GM21717 (cell line): ENCODE data around the gene CYP4F12.

Experiments used
- ATAC-seq: cut with Tn5 transposase; IDR thresholded peaks from one replicate; pipeline ENCODE4 v1.9.1; 2021; ENCODE audit warnings: mild to moderate bottlenecking, moderate library complexity; ENCODE audit not compliant: unreplicated experiment

CYP4F12 gene, protein sequence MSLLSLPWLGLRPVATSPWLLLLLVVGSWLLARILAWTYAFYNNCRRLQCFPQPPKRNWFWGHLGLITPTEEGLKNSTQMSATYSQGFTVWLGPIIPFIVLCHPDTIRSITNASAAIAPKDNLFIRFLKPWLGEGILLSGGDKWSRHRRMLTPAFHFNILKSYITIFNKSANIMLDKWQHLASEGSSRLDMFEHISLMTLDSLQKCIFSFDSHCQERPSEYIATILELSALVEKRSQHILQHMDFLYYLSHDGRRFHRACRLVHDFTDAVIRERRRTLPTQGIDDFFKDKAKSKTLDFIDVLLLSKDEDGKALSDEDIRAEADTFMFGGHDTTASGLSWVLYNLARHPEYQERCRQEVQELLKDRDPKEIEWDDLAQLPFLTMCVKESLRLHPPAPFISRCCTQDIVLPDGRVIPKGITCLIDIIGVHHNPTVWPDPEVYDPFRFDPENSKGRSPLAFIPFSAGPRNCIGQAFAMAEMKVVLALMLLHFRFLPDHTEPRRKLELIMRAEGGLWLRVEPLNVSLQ

DNA sequence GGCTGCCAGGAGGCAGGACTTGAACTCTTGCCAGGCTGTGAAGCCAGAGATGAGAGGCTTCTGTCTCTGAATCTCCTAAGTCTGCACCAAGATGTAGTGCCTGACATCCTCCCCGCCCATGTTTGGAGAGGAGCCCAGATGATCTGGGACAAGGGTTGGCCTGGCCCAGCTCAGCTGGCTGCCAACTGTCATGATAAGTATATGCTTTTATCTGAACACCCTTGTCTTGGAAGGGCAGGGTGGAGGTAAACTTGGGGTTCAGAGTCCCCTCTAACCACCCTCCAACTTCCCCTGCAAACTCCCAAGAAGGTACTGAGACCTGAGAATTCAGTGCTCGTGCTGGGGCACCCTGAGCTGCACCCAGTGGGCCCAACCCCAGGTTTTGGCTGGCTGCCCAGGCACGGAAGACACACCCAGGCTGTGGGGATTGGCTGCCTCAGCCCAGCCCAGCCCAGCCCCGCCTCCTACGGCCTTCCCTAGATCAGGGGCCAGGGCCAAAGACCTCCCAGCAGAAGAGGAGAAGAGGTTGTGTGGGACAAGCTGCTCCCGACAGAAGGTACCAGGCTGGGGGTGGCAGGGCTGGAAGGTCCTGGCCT lies at the start of gene CYP4F12:
CYP4F12 (plus strand) TSS at position 508 of the 596 bp plus-strand sequence. CDS start 443 bp downstream, outside the sequence.
- ATAC-seq, result no peak

DNA sequence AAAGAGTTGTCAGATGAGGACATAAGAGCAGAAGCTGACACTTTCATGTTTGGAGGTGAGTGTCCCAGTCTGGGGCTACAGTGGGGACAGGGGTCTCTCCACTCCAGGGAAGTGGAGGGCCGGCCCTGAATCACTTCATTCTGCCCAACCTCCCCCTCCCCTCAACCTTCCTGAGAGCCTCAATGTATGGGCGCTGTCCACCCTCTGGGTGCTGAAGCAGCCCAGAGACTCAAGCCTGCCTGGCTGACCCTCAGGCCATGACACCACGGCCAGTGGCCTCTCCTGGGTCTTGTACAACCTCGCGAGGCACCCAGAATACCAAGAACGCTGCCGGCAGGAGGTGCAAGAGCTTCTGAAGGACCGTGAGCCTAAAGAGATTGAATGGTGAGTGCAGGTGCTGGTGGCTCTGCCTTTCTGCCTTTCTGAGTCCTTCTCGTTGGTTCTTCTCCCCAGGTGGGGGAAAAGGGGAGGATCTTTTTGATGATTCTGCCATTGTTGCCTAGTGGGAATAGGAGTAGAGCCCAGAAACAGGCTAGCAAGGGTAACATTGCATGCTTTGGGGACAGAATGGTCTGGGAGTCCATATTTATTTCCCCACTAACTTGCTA lies 49.1 kb upstream of the CYP4F12 start:
- ATAC-seq, result no peak

DNA sequence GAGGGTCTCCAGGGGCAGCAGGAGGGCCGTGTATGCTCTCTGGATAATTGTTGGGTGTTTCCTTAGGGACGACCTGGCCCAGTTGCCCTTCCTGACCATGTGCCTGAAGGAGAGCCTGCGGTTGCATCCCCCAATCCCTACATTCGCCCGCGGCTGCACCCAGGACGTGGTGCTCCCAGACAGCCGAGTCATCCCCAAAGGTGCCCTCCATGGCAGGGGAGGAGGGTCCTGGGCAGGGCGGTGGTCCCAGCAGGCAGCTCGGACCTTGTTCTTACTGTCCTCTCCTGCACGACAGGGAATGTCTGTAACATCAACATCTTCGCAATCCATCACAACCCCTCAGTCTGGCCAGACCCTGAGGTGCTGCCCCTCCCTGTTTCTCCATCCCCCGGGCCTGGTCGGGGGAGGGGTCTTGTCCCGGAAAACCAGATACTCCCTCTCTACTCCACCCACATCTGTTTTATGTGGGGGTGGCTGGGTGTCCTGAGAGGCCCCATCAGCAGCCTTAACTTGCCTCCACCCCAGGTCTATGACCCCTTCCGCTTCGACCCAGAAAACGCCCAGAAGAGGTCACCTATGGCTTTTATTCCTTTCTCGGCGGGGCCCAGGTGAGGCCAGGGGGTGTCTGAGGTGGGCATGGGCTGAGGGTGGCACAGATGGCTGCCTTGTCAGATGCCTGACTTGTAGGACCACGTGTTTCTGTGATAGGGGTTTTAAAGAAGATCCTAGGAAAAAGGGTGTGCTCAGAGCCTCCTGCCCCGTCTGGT lies 44.5 kb upstream of the CYP4F12 start:
- no peak for ATAC-seq

DNA sequence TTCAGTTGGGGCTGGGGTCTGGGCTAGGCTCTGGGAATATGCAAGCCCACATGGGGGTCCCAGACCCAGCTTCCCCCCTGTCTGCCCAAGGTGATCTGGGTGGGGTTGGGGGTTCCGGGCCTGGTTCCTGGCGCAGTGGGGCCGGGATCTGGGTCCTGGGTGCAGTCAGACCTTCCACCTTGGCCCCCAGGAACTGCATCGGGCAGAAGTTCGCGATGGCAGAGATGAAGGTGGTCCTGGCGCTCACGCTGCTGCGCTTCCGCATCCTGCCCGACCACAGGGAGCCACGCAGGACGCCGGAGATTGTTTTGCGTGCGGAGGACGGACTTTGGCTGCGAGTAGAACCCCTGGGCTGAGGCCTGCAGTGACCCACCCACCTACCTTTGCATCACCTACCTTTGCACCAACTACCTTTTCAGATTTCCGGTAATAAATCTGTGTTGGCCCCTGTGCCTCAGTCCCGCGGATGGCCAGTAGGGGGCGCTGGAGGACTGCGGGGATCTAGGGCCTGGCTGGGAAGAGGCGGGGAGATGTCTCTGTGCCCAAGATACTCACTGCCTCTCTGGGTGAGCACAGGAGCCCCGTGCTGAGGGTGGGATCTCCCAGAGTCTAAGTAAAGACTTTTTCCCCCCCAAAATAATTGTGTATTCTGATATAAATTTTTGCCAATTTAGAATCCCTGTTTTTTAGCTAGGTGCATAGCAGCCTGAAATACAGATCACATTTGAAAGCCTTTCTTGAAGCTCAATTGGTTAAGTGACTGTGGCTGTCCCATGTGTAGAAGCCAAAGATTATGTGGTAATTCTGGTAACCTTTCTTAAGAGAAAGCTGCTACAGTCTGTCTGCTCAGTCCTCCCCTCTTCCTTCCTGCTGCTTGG lies 43.6 kb upstream of the CYP4F12 start:
- ATAC-seq, result no peak

DNA sequence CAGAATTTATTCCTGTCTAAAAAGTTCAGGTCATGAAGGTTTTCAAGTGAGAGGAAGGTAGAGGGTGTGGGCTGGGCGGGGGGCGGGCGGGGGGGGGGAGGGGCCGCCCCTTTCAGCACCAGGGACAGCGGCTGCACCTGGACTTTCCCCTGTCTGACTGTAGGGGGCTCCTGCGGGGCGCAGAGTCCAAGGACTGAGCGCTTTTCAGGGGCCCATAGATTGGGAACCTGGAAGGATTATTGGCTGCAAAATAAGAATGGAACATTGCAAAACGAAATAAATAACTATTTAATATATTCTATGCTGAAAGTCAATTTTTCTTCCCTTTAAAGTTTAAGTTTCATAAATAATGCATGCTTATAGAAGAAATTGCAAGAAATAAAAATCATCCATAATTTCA lies 41.1 kb upstream of the CYP4F12 start:
- no peak for ATAC-seq

DNA sequence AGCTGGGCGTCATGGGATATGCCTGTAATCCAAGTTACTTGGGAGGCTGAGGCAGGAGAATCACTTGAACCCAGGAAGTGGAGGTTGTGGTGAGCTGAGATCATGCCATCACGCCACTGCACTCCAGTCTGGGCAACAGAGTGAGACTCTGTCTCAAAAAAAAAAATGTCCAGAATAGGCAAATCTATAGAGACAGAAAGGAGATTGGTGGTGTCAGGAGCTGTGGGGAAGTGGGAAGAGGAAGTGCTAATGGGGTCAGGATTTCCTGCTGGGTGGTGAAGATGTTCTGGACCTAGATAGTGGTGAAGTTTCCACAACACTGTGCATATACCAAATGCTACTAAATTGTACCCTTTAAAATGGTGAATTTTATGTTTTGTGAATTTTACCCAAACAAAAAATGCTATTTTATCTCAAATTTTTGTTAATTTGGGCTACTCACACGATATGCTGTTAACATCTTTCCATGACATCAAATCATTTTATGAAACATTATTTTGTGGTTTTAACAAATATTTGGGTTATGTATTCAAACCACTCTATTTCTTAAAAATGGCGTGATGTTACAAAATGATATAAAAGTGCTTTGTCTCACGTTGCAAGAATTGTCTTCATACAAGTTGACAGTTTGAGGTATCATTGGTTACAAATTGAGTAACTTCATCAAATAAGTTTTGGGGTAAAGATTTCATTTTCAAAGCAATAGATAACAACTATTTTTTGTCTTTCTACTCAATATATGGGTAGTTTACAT lies 39.6 kb upstream of the CYP4F12 start:
- ATAC-seq, result no peak

DNA sequence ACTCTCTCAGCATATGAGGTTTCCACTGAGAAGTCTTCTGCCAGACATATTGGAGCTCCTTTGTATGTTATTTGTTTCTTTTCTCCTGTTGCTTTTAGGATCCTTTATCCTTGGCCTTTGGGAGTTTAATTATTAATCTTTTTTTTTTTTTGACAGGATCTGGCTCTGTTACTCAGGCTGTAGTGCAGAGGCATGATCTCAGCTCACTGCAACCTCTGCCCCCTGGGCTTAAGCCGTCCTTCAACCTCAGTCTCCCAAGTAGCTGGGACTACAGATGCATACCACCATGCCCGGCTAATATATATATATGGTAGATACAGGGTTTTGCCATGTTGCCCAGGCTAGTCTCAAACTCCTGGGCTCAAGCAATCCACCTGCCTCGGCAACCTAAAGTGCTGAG lies 38.8 kb upstream of the CYP4F12 start:
- no peak for ATAC-seq

DNA sequence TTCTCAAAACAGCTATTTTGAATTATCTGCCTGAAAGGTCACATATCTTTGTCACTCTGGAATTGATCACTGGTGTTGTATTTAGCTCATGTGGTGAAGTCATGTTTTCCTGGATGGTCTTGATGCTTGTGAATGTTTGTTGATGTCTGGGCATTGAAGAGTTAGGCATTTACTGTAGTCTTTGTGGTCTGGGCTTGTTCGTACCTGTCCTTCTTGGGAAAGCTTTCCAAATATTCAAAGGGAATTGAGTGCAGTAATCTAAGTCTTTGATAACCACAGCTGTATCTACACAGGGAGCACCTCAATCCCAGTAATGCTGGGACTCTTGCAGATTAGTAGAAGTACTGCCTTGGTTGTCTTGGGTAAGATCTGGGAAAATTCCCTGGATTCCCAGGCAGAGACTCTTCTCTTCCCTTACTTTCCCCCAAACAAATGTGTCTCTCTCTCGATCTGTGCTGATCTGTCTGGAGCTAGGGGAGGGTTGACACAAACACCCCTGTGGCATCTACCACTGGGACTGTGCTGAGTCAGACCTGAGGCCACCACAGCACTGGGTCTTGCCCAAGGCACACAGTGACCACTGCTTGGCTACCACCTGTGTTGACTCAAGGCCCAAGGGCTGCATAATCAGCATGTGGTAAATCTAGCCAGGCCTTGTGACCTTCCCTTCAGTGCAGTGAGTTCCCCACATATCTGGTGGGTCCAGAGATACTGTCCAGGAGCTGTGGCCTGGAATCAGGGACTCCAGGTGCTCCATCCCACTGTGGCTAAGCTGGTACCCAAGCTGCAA lies 37.7 kb upstream of the CYP4F12 start:
- ATAC-seq, result no peak

DNA sequence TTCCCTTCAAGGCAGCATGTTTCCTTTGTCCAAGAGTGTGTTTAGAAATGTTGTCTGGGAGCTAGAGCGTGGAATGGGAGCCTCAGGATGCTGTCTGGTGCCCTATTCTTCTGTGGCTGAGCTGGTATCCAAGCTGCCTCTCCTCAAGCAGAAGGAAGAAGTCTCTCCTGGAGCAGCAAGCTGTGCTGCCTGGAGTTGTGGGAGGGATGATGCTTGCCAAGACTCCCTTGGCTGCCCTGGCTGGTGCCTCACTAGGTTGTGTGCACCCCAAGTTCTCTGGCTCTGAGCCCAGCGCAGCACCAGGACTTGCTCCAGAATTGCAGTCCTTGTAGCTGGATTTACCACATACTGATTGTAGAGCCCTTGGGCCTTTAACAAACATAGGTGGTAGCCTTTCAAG lies 36.9 kb upstream of the CYP4F12 start:
- ATAC-seq, result no peak

DNA sequence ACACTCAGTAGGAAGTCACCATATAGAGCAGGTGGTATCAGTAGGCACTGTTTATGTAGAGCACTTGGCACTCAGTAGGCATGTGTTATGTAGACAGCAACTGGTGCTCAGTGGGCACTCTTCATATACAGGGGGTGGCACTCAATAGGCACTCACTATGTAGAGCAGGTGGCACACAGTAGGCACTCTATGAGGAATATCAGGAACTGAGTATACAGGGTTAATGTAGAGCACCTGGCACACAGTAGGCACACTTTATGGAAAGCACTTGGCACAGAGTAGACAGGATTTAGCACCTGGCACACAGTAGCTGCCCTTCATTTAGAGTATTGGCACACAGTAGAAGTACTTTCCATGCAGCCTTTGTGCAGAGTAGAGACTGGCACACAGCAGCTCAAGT lies 33.3 kb upstream of the CYP4F12 start:
- no peak for ATAC-seq

DNA sequence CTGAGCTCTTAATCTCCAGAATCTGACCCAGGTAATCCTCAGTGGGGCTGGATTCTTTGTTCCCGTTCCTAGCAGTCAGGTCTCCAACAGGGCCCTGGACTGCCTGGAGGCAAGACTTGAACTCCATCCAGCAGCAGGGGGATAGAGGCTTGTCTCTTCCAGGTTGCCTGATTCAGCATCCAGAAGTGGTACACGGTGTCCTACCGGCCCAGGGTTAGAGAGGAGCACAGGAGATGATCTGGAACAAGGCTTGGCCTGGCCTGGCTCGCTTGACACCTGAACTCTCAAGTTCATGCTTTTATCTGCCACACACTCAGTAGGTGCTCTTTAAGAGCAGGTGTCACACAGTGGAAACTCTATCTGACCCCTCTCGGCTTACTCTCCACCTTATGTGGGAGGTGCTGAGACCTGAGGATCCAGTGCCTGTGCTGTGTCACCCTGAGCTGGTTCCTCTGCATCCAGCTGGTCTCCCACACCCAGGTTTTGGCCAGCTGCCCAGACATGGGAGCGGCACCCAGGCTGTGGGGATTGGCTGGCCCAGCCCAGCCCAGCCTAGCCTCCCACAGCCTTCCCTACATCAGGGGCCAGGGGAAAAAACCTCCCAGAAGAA lies 32.5 kb upstream of the CYP4F12 start, which contains the start of gene CYP4F3:
CYP4F3 (plus strand) TSS at position 604 of the 610 bp plus-strand sequence. CDS start 519 bp downstream, outside the sequence.
- ATAC-seq, result no peak

DNA sequence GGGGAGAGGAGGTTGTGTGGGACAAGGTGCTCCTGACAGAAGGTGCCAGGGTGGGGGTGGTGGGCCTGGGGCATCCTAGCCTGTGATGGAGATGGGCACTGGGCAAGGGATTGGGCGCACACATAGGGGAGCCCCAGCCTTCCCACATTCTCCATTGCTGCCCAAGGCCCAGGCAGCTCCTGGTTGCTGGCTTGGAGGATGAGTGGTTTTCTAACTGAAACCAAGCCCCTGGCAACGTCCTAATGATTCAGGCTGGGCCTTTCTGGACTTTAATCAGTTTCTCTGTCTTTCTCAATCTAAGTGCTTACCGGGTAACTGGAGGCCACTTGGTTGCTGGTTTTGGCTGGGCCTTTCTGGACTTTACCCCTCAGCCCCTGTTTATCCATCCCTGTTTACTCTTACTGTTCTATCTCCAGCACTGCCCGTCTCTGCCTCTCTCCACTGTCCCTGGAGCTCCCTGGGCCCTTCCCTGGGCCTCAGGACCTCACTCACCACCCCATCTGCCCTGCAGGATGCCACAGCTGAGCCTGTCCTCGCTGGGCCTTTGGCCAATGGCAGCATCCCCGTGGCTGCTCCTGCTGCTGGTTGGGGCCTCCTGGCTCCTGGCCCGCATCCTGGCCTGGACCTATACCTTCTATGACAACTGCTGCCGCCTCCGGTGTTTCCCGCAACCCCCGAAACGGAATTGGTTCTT lies 31.8 kb upstream of the CYP4F12 start:
- ATAC-seq, result no peak

DNA sequence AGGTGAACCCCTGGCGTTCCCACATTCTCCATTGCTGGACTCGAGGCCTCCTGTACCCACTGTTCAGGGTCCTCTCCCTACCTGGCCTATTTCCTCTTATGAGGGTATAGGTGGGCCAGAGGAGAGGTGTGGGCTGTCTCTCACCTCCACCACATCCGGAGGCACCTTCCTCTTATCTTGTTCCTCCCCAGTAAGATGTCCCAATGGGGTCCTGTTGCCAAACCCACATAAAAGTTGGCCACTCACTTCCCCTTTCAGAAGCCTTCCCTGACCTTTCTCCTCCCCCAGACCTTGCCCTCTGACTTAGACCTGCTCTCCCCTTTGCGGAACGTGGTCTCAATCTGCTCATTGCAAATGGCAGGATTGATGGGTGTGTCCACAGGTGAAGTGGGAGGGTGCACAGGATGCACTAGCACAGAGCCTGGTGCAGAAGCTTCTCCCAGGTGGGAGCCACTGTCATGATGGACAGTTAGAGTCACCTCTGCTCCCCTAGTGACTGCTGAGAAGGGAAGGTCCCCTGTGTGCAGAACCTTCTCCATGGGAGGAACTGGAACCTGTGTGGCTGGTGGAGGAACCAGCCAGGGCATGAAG lies 30.9 kb upstream of the CYP4F12 start:
- no peak for ATAC-seq

DNA sequence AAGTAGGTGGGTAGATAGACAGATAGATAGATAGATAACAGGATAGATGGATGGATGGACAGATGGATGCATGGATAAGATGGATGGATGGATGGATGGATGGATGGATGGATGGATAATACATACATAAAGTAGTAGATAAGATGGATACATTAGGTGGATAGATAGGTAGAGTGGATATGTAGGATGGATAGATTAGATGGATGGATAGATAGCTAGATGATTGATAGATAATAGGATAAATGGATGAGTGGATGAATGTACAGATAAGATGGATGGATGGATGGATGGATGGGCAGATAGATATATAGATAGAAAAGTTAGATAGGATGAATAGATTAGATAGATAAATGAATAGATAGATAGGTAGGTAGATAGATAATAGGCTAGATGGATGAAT lies 30.1 kb upstream of the CYP4F12 start:
- no peak for ATAC-seq

DNA sequence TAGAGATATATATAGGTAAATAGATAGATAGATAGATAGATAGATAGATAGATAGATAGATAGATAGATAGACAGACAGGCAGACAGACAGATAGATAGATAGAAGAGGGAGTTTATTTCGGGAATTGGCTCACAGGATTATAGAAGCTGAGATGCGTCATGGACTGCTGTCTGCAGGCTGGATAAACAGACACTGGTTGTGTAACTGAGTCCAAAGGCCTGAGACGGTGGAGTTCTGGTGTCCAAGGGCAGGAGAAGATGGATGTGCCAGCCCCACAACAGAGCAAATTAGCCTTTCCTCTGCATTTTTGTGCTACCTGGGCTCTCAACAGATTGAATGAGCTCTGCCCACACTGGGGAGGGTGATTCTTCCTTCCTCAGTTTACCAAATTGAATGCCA lies 29.5 kb upstream of the CYP4F12 start:
- ATAC-seq, result no peak

DNA sequence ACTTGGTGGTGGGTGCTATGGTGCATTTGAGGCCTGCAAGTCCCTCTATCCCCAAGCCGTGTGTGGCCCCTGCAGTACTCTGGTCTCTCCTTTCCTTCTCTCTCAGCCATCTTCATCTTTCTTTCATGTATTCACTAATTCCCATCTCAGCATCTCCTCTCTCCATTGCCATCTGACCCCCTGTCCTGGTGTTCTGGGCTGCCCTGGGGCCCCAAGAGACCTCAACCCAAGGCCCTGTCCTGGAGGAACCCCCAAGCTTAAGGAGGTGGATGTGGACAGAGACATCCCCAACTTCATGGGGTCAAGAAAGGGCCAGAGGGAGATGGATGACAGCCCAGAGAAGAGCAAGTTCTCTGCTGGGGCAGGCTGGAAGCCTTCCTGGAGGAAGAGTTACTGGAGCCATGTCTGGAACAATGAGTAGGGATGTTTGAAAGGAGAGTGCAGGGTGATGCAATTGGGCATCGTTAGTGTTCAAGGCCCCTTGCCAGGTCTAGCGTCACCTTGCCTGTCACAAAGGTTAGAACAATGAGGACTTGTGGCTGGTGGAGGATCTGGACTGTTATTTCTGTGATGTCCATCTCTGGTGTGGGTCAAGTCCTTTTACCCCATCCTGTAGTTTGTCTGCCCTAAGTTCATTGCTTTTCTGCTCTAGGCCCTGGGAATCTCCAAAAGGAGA lies 28.7 kb upstream of the CYP4F12 start:
- no peak for ATAC-seq

DNA sequence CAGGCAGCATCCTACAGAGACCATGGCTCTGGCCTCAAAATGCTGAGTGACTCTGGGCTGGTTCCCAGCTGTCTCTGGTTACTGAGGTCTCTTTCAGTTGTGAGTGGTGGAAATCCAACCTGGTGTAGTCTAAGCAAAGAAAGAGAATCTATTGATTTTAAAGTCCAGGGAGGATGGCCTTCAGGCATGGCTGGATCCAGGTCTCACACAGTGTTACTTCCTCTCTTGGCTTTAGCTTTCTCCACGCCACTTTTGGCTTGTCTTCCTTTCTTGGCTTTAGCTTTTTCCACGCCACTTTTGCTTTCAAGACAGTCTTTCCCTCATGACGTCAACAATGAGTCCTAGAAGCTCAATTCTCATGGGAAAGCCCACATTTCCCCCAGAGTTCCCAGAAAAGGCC lies 28.1 kb upstream of the CYP4F12 start:
- no peak for ATAC-seq
